ENCODE data around the gene SPACA4.

GRCh38 chr19:48618916-48619691 is 12.6 kb downstream of the SPACA4 start, which contains the start of the genes RPL18 and SPHK2:
- no peak for TF ChIP-seq CTCF (IDR thresholded peaks at IDR 0.05)
- no peak for TF ChIP-seq ZFX (IDR thresholded peaks at IDR 0.05; ENCODE audit: borderline replicate concordance)
